GM18517 (cell line): ENCODE data around the gene TRAF1.

ENCODE experiments used
- ATAC-seq: cut with Tn5 transposase; IDR thresholded peaks from one replicate; pipeline ENCODE4 v1.9.1; 2021; ENCODE audit warnings: mild to moderate bottlenecking, moderate library complexity; ENCODE audit not compliant: unreplicated experiment

Gene TRAF1

GRCh38 chr9:120941046-120941770 is 14.6 kb upstream of the TRAF1 start:
- no peak for ATAC-seq

GRCh38 chr9:120940573-120940972 is 14.0 kb upstream of the TRAF1 start:
- ATAC-seq: no peak

GRCh38 chr9:120938851-120939250 is 12.3 kb upstream of the TRAF1 start:
- no peak for ATAC-seq

GRCh38 chr9:120937596-120937995 is 11.0 kb upstream of the TRAF1 start:
- ATAC-seq: no peak

GRCh38 chr9:120937127-120937526 is 10.5 kb upstream of the TRAF1 start:
- no peak for ATAC-seq

- ATAC-seq: no peak
Observed at GRCh38 chr9:120936764-120937122, 10.1 kb upstream of the TRAF1 start.

- ATAC-seq: no peak
Observed at GRCh38 chr9:120936011-120936763, 9.6 kb upstream of the TRAF1 start.

- ATAC-seq: no peak
Observed at GRCh38 chr9:120935383-120935857, 8.8 kb upstream of the TRAF1 start.

GRCh38 chr9:120934281-120934680 is 7.7 kb upstream of the TRAF1 start:
- ATAC-seq: no peak

GRCh38 chr9:120933310-120934055 is 6.9 kb upstream of the TRAF1 start:
- ATAC-seq: no peak

- no peak for ATAC-seq
Observed at GRCh38 chr9:120932086-120932823, 5.7 kb upstream of the TRAF1 start.

- ATAC-seq: peak; percentile 51
Observed at GRCh38 chr9:120931231-120932085, 4.9 kb upstream of the TRAF1 start.

- ATAC-seq: no peak
Observed at GRCh38 chr9:120929229-120929791, 2.7 kb upstream of the TRAF1 start.

GRCh38 chr9:120928483-120929228 is 2.1 kb upstream of the TRAF1 start:
- peak; percentile 30 for ATAC-seq

GRCh38 chr9:120928015-120928482 is 1.5 kb upstream of the TRAF1 start:
- ATAC-seq: no peak

GRCh38 chr9:120927269-120928014 is 846 bp upstream of the TRAF1 start:
- no peak for ATAC-seq

GRCh38 chr9:120925535-120926396 is 830 bp downstream of the TRAF1 start:
- peak; percentile 39 for ATAC-seq
